Right lobe of liver (tissue), 6 donors: ENCODE data around the gene ALG3. TPM values are rescaled to one million over a fixed set of nuclear protein-coding genes. Genes with fewer than 3 reads are reported as not detected.
A peak's percentile ranks its signal among the peaks of the same experiment; 100 is the strongest.

Experiments
- ATAC-seq, 4 donors: fragments of 200-7000 bp; cut with Tn5 transposase; one replicate each; pipeline ENCODE4 v1.9.1; 2020; ENCODE audit warnings: mild to moderate bottlenecking in 4 of 4, moderate library complexity in 4 of 4
- DNase-seq, 3 donors: peaks; one replicate each; pipeline ENCODE4 v3.0.0-alpha.2; 2020
- H3K27ac ChIP-seq, 3 donors: fragments of 200-600 bp; one replicate each; pipeline ENCODE4 v1.8.0; 2022
- H3K27me3 ChIP-seq, 2 donors: fragments of 200-600 bp; one replicate each; pipeline ENCODE4 v1.8.0; 2022
- H3K36me3 ChIP-seq, 4 donors: fragments of 200-600 bp; sonication (generic) in 1 of 4; one replicate each; pipeline versions ENCODE4 v1.5.1 to v1.8.0; 2017 to 2022; ENCODE audit warnings: control low read depth in 1 of 4
- H3K4me1 ChIP-seq, 4 donors: fragments of 200-600 bp; sonication (generic) in 1 of 4; one replicate each; pipeline versions ENCODE4 v1.5.1 to v1.8.0; 2017 to 2022; ENCODE audit warnings: control low read depth in 1 of 4
- H3K4me3 ChIP-seq, 3 donors: fragments of 200-600 bp; one replicate each; pipeline ENCODE4 v1.8.0; 2022
- H3K9me3 ChIP-seq, 4 donors: fragments of 200-600 bp; sonication (generic) in 1 of 4; one replicate each; pipeline versions ENCODE4 v1.5.1 to v1.8.0; 2017 to 2022; ENCODE audit warnings: control low read depth in 1 of 4
- POLR2A ChIP-seq: fragments of 450-650 bp; IDR thresholded peaks from one replicate; pipeline ENCODE4 v1.6.1; 2017; ENCODE audit warnings: antibody characterized with exemption, mild to moderate bottlenecking
- WGBS: methylation state at CpG from one replicate; pipeline ENCODE4 v1.1.6; 2018; ENCODE audit warnings: low coverage, low lambda C conversion rate; ENCODE audit not compliant: insufficient coverage; ENCODE audit errors: missing lambda C conversion rate; 5-methylcytosine and 5-hydroxymethylcytosine counted together
- intact Hi-C, 2 donors: fragments of 100-400 bp; cut with DNase I; formaldehyde crosslinking; loops; one replicate each; pipeline versions ENCODE4 v1.11.2 to v1.14.1; 2022
- total RNA-seq, 6 experiments: library from RNA; depleted of rRNA in 2 of 6; stranded (reverse); fragments of >200 nt in 2 of 6; fragmentation: NEBNext Ultra II Directional in 3 of 6; extraction: Animal tissue kit (Norgen Biotek cat#: 25700) in 3 of 6; gene quantifications; one replicate each; pipeline versions ENCODE4 v1.1.0 to v1.2.4, GENCODE V29; 2016 to 2023
- TF ChIP-seq, protein P1 (sequence below), 4 donors: fragments of 200-600 bp in 3 of 4; fragments of 450-650 bp in 1 of 4; IDR thresholded peaks; one replicate each; pipeline versions ENCODE4 v1.5.1 to v1.8.0; 2016 to 2022; ENCODE audit warnings: antibody characterized with exemption in 4 of 4, mild to moderate bottlenecking in 2 of 4
- donor health status: DM: no; HTN: yes; CAD: no.
- donor health status: DM: no; HTN: no; CAD: no.
- donor health status: DM: no; HTN: no; CAD: no.
- donor health status: DM: no; HTN: yes; CAD: no.
- donor health status: DM: no; HTN: yes; CAD: no.

The ALG3 gene
- total RNA-seq, 6 experiments from 2014 or later: 29.3 to 130 (median 35.5) TPM

- ATAC-seq (no peak), DNase-seq (no peak)
- intact Hi-C loops: no loop called here
- H3K4me1 ChIP-seq: no peaks in the 10 kb centered on the region
- H3K27ac ChIP-seq: no peak overlapping the region
- WGBS: no CpG with 5 or more reads among the region's 8 CpGs
- H3K9me3 ChIP-seq: no peaks in the 10 kb centered on the region
- H3K36me3 ChIP-seq: no peaks in the 10 kb centered on the region
- no peak for TF ChIP-seq POLR2A
- TF ChIP-seq, protein P1, sequence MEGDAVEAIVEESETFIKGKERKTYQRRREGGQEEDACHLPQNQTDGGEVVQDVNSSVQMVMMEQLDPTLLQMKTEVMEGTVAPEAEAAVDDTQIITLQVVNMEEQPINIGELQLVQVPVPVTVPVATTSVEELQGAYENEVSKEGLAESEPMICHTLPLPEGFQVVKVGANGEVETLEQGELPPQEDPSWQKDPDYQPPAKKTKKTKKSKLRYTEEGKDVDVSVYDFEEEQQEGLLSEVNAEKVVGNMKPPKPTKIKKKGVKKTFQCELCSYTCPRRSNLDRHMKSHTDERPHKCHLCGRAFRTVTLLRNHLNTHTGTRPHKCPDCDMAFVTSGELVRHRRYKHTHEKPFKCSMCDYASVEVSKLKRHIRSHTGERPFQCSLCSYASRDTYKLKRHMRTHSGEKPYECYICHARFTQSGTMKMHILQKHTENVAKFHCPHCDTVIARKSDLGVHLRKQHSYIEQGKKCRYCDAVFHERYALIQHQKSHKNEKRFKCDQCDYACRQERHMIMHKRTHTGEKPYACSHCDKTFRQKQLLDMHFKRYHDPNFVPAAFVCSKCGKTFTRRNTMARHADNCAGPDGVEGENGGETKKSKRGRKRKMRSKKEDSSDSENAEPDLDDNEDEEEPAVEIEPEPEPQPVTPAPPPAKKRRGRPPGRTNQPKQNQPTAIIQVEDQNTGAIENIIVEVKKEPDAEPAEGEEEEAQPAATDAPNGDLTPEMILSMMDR (IDR thresholded peaks at IDR 0.05): no peak
- H3K4me3 ChIP-seq: no peak overlapping the region
- no peaks in the 10 kb centered on the region for H3K27me3 ChIP-seq
Observed at GRCh38 chr3:184203526-184203925, 45.2 kb downstream of the ALG3 start.

DNA sequence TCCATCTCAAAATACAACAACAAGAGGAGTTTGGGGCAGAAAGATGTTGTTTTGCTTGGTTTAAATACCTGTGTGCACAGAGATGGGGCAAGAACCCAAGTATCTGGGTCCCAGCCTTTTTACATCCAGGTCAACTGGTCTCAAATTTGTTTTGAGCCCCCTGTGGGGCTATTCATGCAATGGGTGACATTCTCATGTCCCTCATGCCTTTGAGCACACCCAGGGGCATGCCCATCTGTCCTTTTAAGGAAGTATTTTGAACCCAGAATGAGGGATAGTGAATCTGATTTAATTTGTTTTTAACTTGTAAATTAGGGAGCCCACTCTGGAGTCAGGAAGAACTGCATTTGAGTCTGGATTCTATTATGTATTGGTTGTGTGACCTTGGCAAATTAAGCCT, 47.9 kb downstream of the ALG3 start:
- TF ChIP-seq POLR2A: no peak
- TF ChIP-seq, protein P1 (IDR thresholded peaks at IDR 0.05): no peak
- intact Hi-C loops: no loop called here
- no peaks in the 10 kb centered on the region for H3K36me3 ChIP-seq
- no peak for DNase-seq
- no peak overlapping the region for H3K4me3 ChIP-seq
- no peaks in the 10 kb centered on the region for H3K4me1 ChIP-seq
- no peaks in the 10 kb centered on the region for H3K27me3 ChIP-seq
- no peaks in the 10 kb centered on the region for H3K9me3 ChIP-seq
- no peak overlapping the region for H3K27ac ChIP-seq
- ATAC-seq: no peak

DNA sequence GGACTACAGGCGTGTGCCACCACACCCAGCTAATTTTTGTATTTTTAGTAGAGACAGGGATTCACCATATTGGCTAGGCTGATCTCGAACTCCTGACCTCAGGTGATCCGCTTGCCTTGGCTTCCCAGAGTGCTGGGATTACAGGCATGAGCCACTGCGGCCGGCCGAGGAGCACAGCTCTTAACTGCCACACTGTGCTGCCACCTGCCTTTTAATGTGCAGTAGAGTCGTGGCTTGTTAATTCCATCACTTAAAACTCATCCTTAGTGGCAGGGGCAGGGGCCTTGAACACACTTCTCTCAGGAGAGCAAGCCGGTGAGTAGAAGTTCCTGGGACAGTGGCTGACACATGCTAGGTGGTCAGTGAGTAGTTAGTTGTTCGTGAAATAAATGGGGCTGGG, 50.3 kb downstream of the ALG3 start:
- DNase-seq (no peak), ATAC-seq (peak in 1 of 4 donors; percentile 7)
- Histone ChIP-seq H3K27me3 (no peaks in the 10 kb centered on the region), H3K27ac (no peak overlapping the region), H3K9me3 (no peaks in the 10 kb centered on the region), H3K4me3 (no peak overlapping the region), H3K4me1 (no peaks in the 10 kb centered on the region), H3K36me3 (peaks cover 0 to 18% (median 4%) of the 10 kb centered on the region in 4 donors)
- intact Hi-C loops: no loop called here
- TF ChIP-seq, protein P1 (IDR thresholded peaks at IDR 0.05): no peak
- no peak for TF ChIP-seq POLR2A
- 78% methylated on average over 6 of the region's 9 CpGs for WGBS

GRCh38 chr3:184196536-184196935, 52.2 kb downstream of the ALG3 start:
- ATAC-seq (peak in 1 of 4 donors; percentile 30), DNase-seq (no peak)
- no peaks in the 10 kb centered on the region for H3K27me3 ChIP-seq
- WGBS: 80% methylated on average over 1 of the region's 6 CpGs
- no peaks in the 10 kb centered on the region for H3K9me3 ChIP-seq
- TF ChIP-seq, protein P1 (IDR thresholded peaks at IDR 0.05): no peak
- no peak for TF ChIP-seq POLR2A
- peaks cover 7 to 38% (median 16%) of the 10 kb centered on the region in 4 donors for H3K36me3 ChIP-seq
- H3K4me1 ChIP-seq: no peaks in the 10 kb centered on the region
- no peak overlapping the region for H3K4me3 ChIP-seq
- intact Hi-C loops: no loop called here
- H3K27ac ChIP-seq: no peak overlapping the region

DNA sequence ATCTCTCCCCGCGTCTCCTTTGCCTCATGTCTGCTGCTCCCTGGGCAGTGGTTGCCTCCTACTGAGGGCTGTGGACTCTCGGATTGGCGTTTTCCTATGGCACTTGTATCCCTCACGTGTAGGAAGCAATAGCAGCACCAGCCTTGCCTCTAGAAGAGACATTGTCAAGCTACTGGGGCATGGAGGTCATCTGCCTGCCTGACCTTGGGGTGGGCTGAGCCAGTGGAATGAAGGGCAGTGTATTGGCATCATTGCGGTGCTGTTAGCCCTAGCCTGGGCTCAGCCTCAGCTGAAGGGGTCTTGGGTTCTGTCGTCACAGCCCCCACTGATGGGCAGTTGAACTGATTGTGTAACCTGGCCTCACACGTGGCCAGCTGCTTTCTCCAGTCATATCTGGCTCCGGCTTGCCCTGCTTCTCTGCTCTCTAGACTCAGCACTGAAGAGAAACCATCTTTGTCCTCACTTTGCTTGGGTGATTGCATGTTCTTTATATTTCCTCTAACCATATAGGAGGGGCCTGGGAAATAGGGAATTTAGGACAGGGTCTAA, 54.7 kb downstream of the ALG3 start:
- H3K9me3 ChIP-seq: no peaks in the 10 kb centered on the region
- H3K4me3 ChIP-seq: no peak overlapping the region
- ATAC-seq (no peak), DNase-seq (no peak)
- no peak overlapping the region for H3K27ac ChIP-seq
- H3K4me1 ChIP-seq: no peaks in the 10 kb centered on the region
- H3K36me3 ChIP-seq: peaks cover 12 to 63% (median 33%) of the 10 kb centered on the region in 4 donors
- H3K27me3 ChIP-seq: no peaks in the 10 kb centered on the region
- no peak for TF ChIP-seq POLR2A
- TF ChIP-seq, protein P1 (IDR thresholded peaks at IDR 0.05): no peak
- intact Hi-C loops: no loop called here
- 61% methylated on average over 5 of the region's 9 CpGs for WGBS
